SJSA1 (cell line): ENCODE results near the gene MRPL42. TPM values are rescaled to one million over a fixed set of nuclear protein-coding genes. Genes with fewer than 3 reads are reported as not detected.
"Not testable (repeated sequence)": the region's sequence is repeated elsewhere in the genome, so short reads cannot be mapped to it uniquely, and the experiment has no call there.

Source experiments
- DNase-seq, 2 experiments: peaks; one replicate each; pipeline ENCODE4 v3.0.0-alpha.2; 2015 to 2020; ENCODE audit warnings: low spot score in 2 of 2, low read depth in 1 of 2
- H3K27ac ChIP-seq: fragments of 250-450 bp; sonication (Bioruptor Pico); 2 replicates; pipeline ENCODE4 v1.5.1; 2020; ENCODE audit warnings: mild to moderate bottlenecking, moderate library complexity
- H3K27me3 ChIP-seq: fragments of 250-450 bp; sonication (Bioruptor Pico); replicated peaks from 2 replicates; pipeline ENCODE4 v1.5.1; 2020; ENCODE audit warnings: mild to moderate bottlenecking, moderate library complexity
- H3K36me3 ChIP-seq: fragments of 250-450 bp; sonication (Bioruptor Pico); 2 replicates; pipeline ENCODE4 v1.5.1; 2020; ENCODE audit warnings: mild to moderate bottlenecking
- H3K4me1 ChIP-seq: fragments of 250-450 bp; sonication (Bioruptor Pico); replicated peaks from 2 replicates; pipeline ENCODE4 v1.6.1; 2021; ENCODE audit warnings: mild to moderate bottlenecking
- H3K4me3 ChIP-seq: fragments of 250-450 bp; sonication (Bioruptor Pico); 2 replicates; pipeline ENCODE4 v1.5.1; 2020; ENCODE audit warnings: mild to moderate bottlenecking
- H3K9me3 ChIP-seq: fragments of 250-450 bp; sonication (Bioruptor Pico); replicated peaks from 2 replicates; pipeline ENCODE4 v1.5.1; 2020; ENCODE audit warnings: mild to moderate bottlenecking
- total RNA-seq: library from RNA; depleted of rRNA; stranded (reverse); fragments of >200 nt; shearing (Covaris generic); gene quantifications from 2 replicates; pipeline ENCODE4 v1.2.3, GENCODE V29; 2014

Gene MRPL42
- total RNA-seq, 1 experiment from 2014 or later: 132 TPM

GRCh38 chr12:93456077-93456476, 11.2 kb upstream of the MRPL42 start:
- no peak overlapping the region for H3K27ac ChIP-seq
- no peaks in the 10 kb centered on the region for H3K4me1 ChIP-seq
- no peaks in the 10 kb centered on the region for H3K36me3 ChIP-seq
- no peaks in the 10 kb centered on the region for H3K27me3 ChIP-seq
- no peak overlapping the region for H3K4me3 ChIP-seq
- no peaks in the 10 kb centered on the region for H3K9me3 ChIP-seq
- DNase-seq: no peak

- no peak overlapping the region for H3K27ac ChIP-seq
- no peaks in the 10 kb centered on the region for H3K4me1 ChIP-seq
- H3K4me3 ChIP-seq: no peak overlapping the region
- H3K27me3 ChIP-seq: no peaks in the 10 kb centered on the region
- no peaks in the 10 kb centered on the region for H3K9me3 ChIP-seq
- H3K36me3 ChIP-seq: no peaks in the 10 kb centered on the region
- DNase-seq: no peak
Observed at GRCh38 chr12:93459097-93459496, 8.2 kb upstream of the MRPL42 start.

- no peak overlapping the region for H3K27ac ChIP-seq
- no peaks in the 10 kb centered on the region for H3K27me3 ChIP-seq
- no peaks in the 10 kb centered on the region for H3K36me3 ChIP-seq
- no peaks in the 10 kb centered on the region for H3K9me3 ChIP-seq
- no peaks in the 10 kb centered on the region for H3K4me1 ChIP-seq
- no peak overlapping the region for H3K4me3 ChIP-seq
- no peak for DNase-seq
Observed at GRCh38 chr12:93460003-93460402, 7.3 kb upstream of the MRPL42 start.

GRCh38 chr12:93460902-93461301, 6.4 kb upstream of the MRPL42 start:
- no peaks in the 10 kb centered on the region for H3K27me3 ChIP-seq
- no peak for DNase-seq
- no peaks in the 10 kb centered on the region for H3K36me3 ChIP-seq
- no peaks in the 10 kb centered on the region for H3K9me3 ChIP-seq
- H3K4me1 ChIP-seq: no peaks in the 10 kb centered on the region
- H3K27ac ChIP-seq: no peak overlapping the region
- H3K4me3 ChIP-seq: no peak overlapping the region

GRCh38 chr12:93461503-93461902, 5.8 kb upstream of the MRPL42 start:
- H3K4me3 ChIP-seq: no peak overlapping the region
- H3K27ac ChIP-seq: no peak overlapping the region
- H3K4me1 ChIP-seq: no peaks in the 10 kb centered on the region
- no peaks in the 10 kb centered on the region for H3K27me3 ChIP-seq
- no peaks in the 10 kb centered on the region for H3K9me3 ChIP-seq
- H3K36me3 ChIP-seq: no peaks in the 10 kb centered on the region
- DNase-seq: no peak

GRCh38 chr12:93465841-93466240, 1.5 kb upstream of the MRPL42 start:
- DNase-seq: no peak
- no peaks in the 10 kb centered on the region for H3K9me3 ChIP-seq
- H3K27me3 ChIP-seq: no peaks in the 10 kb centered on the region
- H3K4me1 ChIP-seq: peaks cover 8% of the 10 kb centered on the region
- H3K36me3 ChIP-seq: peaks cover 21% of the 10 kb centered on the region
- H3K27ac ChIP-seq: no peak overlapping the region
- H3K4me3 ChIP-seq: no peak overlapping the region

GRCh38 chr12:93466625-93467350, 526 bp upstream of the MRPL42 start:
- Histone ChIP-seq H3K27me3 (no peaks in the 10 kb centered on the region), H3K4me1 (peaks cover 8% of the 10 kb centered on the region), H3K4me3 (peak overlapping the region; percentile 74), H3K27ac (no peak overlapping the region), H3K36me3 (peaks cover 30% of the 10 kb centered on the region), H3K9me3 (no peaks in the 10 kb centered on the region)
- no peak for DNase-seq

- peak overlapping the region; percentile 74 for H3K4me3 ChIP-seq
- no peaks in the 10 kb centered on the region for H3K27me3 ChIP-seq
- peaks cover 8% of the 10 kb centered on the region for H3K4me1 ChIP-seq
- DNase-seq: no peak
- H3K9me3 ChIP-seq: no peaks in the 10 kb centered on the region
- peak overlapping the region; percentile 86 for H3K27ac ChIP-seq
- H3K36me3 ChIP-seq: peaks cover 41% of the 10 kb centered on the region
Observed at GRCh38 chr12:93468008-93468371, 676 bp downstream of the MRPL42 start.

- peaks cover 8% of the 10 kb centered on the region for H3K4me1 ChIP-seq
- H3K27me3 ChIP-seq: no peaks in the 10 kb centered on the region
- H3K9me3 ChIP-seq: no peaks in the 10 kb centered on the region
- no peak for DNase-seq
- H3K36me3 ChIP-seq: peaks cover 52% of the 10 kb centered on the region
- H3K27ac ChIP-seq: no peak overlapping the region
- H3K4me3 ChIP-seq: no peak overlapping the region
Observed at GRCh38 chr12:93469386-93469785, 2.1 kb downstream of the MRPL42 start.

- Histone ChIP-seq H3K27ac (no peak overlapping the region), H3K36me3 (peaks cover 77% of the 10 kb centered on the region), H3K9me3 (no peaks in the 10 kb centered on the region), H3K27me3 (no peaks in the 10 kb centered on the region), H3K4me1 (peaks cover 5% of the 10 kb centered on the region), H3K4me3 (no peak overlapping the region)
- DNase-seq: no peak
Observed at GRCh38 chr12:93476555-93476954, 9.2 kb downstream of the MRPL42 start.

GRCh38 chr12:93482721-93483120, 15.4 kb downstream of the MRPL42 start:
- no peak for DNase-seq
- H3K27ac ChIP-seq: no peak overlapping the region
- no peaks in the 10 kb centered on the region for H3K27me3 ChIP-seq
- no peak overlapping the region for H3K4me3 ChIP-seq
- peaks cover 9% of the 10 kb centered on the region for H3K4me1 ChIP-seq
- H3K9me3 ChIP-seq: no peaks in the 10 kb centered on the region
- peaks cover 77% of the 10 kb centered on the region for H3K36me3 ChIP-seq

- H3K9me3 ChIP-seq: no peaks in the 10 kb centered on the region
- H3K36me3 ChIP-seq: peaks cover 77% of the 10 kb centered on the region
- H3K27ac ChIP-seq: no peak overlapping the region
- no peaks in the 10 kb centered on the region for H3K27me3 ChIP-seq
- no peak overlapping the region for H3K4me3 ChIP-seq
- no peak for DNase-seq
- H3K4me1 ChIP-seq: peaks cover 9% of the 10 kb centered on the region
Observed at GRCh38 chr12:93483151-93483807, 16.0 kb downstream of the MRPL42 start.

- Histone ChIP-seq H3K36me3 (peaks cover 77% of the 10 kb centered on the region), H3K9me3 (no peaks in the 10 kb centered on the region), H3K27me3 (no peaks in the 10 kb centered on the region), H3K27ac (peak overlapping the region; percentile 65), H3K4me3 (no peak overlapping the region), H3K4me1 (peaks cover 9% of the 10 kb centered on the region)
- peak; percentile 50 to 64 for DNase-seq
Observed at GRCh38 chr12:93484315-93484981, 17.1 kb downstream of the MRPL42 start.

GRCh38 chr12:93492808-93493207, 25.5 kb downstream of the MRPL42 start:
- H3K27me3 ChIP-seq, H3K27ac ChIP-seq, H3K4me3 ChIP-seq, H3K9me3 ChIP-seq, H3K4me1 ChIP-seq, DNase-seq: not testable (repeated sequence)
- H3K36me3 ChIP-seq: peaks cover 52% of the 10 kb centered on the region
